Ammon's horn (tissue), 1 donor: ENCODE data around the gene C5orf47.

Experiments used
- DNase-seq: peaks from one replicate; pipeline ENCODE4 v3.0.0-alpha.2; 2016; ENCODE audit warnings: low spot score

C5orf47 gene

GRCh38 chr5:173988554-173989431, at the start of gene C5orf47:
TSS of gene C5orf47 (plus strand) at chr5:173989170. CDS start at chr5:173989264, 94 bp downstream.
- no peak for DNase-seq

GRCh38 chr5:173940269-173940668, 48.7 kb upstream of the C5orf47 start:
- DNase-seq, result no peak

GRCh38 chr5:173941102-173941501, 47.9 kb upstream of the C5orf47 start:
- DNase-seq, result no peak

GRCh38 chr5:173941758-173942401, 47.1 kb upstream of the C5orf47 start:
- no peak for DNase-seq

GRCh38 chr5:173944511-173944910, 44.5 kb upstream of the C5orf47 start:
- no peak for DNase-seq

GRCh38 chr5:173945160-173945559, 43.8 kb upstream of the C5orf47 start:
- no peak for DNase-seq

- DNase-seq, result no peak
These were observed 42.6 kb upstream of the C5orf47 start for GRCh38 chr5:173946323-173946722.

GRCh38 chr5:173950829-173951228, 38.1 kb upstream of the C5orf47 start:
- DNase-seq, result no peak

- DNase-seq, result no peak
These were observed 35.4 kb upstream of the C5orf47 start for GRCh38 chr5:173953528-173954090.

- DNase-seq, result no peak
These were observed 34.1 kb upstream of the C5orf47 start for GRCh38 chr5:173954671-173955521.

GRCh38 chr5:173960986-173961385, 28.0 kb upstream of the C5orf47 start:
- no peak for DNase-seq

GRCh38 chr5:173961418-173961817, 27.6 kb upstream of the C5orf47 start:
- DNase-seq, result no peak

GRCh38 chr5:173962436-173962972, 26.5 kb upstream of the C5orf47 start:
- no peak for DNase-seq

GRCh38 chr5:173963182-173963838, 25.7 kb upstream of the C5orf47 start:
- DNase-seq, result peak; percentile 55

GRCh38 chr5:173963867-173964441, 25.0 kb upstream of the C5orf47 start:
- DNase-seq, result peak; percentile 59

GRCh38 chr5:173964506-173964905, 24.5 kb upstream of the C5orf47 start:
- no peak for DNase-seq

- DNase-seq, result no peak
These were observed 21.7 kb upstream of the C5orf47 start for GRCh38 chr5:173967241-173967640.

- peak; percentile 47 for DNase-seq
These were observed 20.7 kb upstream of the C5orf47 start for GRCh38 chr5:173968154-173968797.

- DNase-seq, result no peak
These were observed 19.6 kb upstream of the C5orf47 start for GRCh38 chr5:173969167-173970049.
